ENCODE data around the gene GOLGA5. TPM values are rescaled to one million over a fixed set of nuclear protein-coding genes. Genes with fewer than 3 reads are reported as not detected.
"Not testable (repeated sequence)": the region's sequence is repeated elsewhere in the genome, so short reads cannot be mapped to it uniquely, and the experiment has no call there.

The GOLGA5 gene
- total RNA-seq, 1 donor from 2014 or later, result 32.7 TPM

- DNase-seq, result not testable (repeated sequence)
These were observed 26.4 kb downstream of the GOLGA5 start for GRCh38 chr14:92820536-92820840.

DNA sequence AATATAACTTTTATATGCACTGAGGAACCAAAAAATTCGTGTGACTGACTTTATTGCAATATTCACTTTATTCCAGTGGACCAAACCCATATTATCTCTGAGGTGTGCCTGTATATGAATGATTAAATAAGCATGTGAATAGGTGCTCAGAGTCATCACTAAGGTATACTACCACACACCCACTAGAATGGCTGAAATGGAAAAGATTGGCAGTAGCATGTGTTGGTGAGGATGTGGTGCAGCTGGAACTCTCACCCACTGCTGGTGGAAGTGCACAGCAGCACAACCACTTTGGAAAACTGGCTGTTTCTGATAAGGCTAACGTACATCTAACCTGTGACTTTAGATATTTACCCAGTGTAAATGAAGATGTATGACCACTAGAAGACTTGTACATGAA, 36.8 kb downstream of the GOLGA5 start:
- DNase-seq, result no peak

- no peak for DNase-seq
These were observed 38.1 kb downstream of the GOLGA5 start for GRCh38 chr14:92832137-92832700.

GRCh38 chr14:92841930-92842329, 47.8 kb downstream of the GOLGA5 start:
- DNase-seq, result no peak

- no peak for DNase-seq
These were observed 50.1 kb downstream of the GOLGA5 start for GRCh38 chr14:92844204-92844603.

DNA sequence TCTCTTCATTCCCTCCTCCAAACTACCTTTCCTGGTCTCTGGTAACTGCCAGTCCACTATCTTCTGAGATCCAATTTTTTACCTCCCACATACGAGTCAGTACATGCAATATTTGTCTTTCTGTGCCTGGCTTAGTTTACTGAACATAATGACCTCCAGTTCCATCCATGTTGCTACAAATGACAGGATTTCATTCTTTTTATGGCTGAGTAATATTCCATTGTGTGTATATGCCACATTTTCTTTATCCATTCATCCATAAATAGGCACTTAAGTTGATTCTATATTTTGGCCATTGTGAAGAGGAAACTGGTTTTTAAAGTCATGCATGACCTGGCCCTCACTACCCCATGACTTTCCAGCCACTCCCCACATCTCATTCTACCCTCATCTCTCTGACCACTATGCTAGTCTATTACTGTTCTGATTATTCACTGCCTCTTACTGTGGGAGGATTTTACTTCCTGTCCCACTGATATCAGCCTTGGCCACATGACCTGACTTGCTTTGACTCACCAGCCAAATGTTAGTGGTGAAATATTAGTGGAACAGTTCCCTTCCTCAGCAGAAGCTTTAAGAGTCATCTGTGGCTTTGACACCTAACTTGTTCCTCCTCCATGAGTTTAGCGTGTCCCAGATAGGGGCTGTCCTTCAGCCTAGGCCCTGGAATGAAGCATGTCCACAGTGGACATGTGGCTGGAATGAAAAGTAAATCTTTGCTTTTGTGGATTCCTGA, 52.2 kb downstream of the GOLGA5 start:
- no peak for DNase-seq

DNA sequence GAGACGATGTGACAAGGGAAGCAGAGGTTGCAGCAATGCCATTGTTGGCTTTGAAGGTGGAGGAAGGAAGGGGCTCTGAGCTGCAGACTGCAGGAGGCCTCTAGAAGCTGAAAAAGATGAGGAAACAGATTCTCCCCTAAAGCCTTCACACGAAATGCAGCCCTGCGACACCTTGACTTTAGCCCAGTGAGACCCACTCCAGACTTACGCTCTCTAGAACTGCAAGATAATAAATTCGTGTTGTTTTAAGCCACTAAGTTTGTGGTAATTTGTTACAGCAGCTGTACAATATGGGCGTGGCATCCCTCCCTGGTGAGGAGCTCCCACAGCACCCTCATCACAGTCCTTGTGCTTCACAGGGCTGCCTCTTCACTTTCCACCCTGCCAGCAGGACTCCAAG, 53.2 kb downstream of the GOLGA5 start:
- DNase-seq, result no peak

DNA sequence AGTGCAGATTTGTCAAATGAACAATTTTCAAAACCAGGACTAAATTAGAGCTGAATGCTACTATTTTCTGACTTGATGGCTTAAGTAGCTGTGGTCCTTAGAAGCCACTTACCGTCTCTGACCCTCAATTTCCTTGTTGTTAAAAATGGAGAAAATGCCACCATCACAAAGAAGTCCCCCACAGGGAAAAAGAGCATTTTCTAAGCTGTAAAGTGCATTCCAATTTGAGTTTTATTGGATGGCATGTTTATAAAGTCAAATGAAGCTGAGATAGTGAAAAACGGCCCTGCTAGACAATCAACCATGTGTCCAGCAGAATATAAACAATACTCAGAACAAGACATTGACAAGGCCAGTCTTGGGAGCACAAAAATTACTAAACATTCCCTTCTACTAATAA, 53.6 kb downstream of the GOLGA5 start:
- DNase-seq, result no peak

DNA sequence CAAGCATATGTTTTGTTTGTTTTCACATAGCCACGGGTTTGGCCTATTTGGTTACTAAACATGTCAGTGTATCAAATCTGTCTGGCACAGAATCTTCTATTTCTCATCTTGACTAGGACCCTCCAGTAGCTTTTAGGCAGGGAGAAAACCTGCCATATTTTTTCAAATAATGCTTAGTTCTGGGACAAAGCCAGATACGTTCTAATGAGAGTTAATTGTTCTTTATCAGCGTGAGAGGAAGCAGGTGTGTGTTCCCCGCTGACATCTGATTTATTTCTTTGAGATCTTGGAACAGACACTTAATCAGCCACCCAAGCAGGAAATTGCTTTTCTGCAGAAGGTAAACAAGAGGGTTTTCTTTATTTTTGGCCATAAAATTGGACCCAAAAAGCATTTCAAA, 54.8 kb downstream of the GOLGA5 start:
- DNase-seq, result peak; percentile 24

- no peak for DNase-seq
These were observed 56.4 kb downstream of the GOLGA5 start for GRCh38 chr14:92850492-92850891.

GRCh38 chr14:92853136-92853535, 59.0 kb downstream of the GOLGA5 start:
- DNase-seq, result not testable (repeated sequence)

GRCh38 chr14:92860049-92860840, 66.1 kb downstream of the GOLGA5 start:
- DNase-seq, result no peak

DNA sequence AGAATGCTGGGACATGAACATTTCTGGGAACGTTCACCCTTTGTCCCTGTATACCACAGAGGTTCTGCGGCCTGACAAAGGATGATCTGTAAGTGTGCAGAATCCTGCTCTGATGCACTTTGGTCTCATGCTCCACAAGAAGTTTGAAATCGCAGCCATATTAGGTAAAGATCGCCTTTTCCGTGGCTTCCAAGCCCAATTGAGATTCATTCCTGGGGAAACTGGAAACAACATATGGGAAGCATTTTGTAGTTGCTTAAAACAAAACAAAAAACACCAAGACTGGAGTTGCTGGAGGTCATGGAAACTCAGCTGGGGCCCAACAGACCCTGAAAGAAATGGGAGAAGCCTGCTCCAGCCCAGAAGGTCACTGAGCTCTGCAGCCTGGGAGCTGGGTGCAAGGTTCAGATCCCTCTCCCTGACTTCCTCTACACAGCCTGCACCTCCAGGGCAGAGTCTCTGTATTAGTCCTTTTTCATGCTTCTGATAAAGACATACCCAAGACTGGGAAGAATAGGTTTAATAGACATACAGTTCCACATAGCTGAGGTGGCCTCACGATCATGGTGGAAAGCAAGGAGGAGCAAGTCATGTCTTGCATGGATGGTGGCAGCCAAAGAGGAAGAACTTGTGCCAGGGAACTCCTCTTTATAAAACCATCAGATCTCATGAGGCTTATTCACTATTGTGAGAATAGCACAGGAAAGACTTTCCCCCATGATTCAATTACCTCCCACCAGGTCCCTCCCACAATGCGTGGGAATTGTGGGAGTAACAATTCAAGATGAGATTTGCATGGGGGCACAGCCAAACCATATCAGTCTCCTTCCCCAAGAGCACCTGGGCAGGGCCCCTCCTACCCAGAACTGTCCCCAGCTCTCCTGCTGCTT, 68.0 kb downstream of the GOLGA5 start:
- DNase-seq, result no peak

DNA sequence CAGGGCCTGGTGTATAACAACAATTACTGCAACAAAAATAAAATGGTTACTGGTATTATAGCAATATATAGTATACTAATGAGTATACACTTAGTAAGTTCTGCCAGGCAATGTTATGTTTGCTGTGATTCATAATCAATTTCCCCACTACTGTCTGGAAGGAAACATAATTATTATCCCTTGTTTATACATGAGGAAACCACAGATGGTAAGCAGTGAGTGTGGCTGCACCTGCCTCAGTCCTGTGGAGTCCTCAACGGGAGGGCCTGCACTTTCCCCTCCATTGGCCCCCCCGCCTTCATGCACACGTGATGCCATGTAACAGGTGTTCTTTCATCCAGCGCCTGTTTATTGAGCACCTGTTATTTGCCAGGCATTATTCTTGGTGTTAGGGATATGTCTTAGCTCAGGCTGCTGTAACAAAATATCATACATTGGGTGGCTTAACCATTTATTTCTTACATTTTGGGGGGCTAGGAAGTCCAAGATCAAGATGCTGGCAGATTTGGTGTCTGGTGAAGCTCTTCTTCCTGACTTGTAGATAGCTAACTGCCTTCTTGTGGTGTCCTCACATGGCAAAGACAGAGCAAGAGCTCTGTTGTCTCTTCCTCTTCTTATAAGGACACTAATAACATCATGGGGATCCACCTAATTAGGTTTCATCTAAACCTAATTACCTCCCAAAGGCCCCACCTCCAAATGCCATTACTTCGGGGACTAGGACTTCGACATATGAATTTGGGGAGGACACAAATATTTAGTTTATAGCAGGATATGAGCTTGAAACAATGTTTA, 69.4 kb downstream of the GOLGA5 start:
- DNase-seq, result no peak

- DNase-seq, result no peak
These were observed 71.6 kb downstream of the GOLGA5 start for GRCh38 chr14:92865674-92866073.

GRCh38 chr14:92866181-92866752, 72.2 kb downstream of the GOLGA5 start:
- DNase-seq, result no peak

DNA sequence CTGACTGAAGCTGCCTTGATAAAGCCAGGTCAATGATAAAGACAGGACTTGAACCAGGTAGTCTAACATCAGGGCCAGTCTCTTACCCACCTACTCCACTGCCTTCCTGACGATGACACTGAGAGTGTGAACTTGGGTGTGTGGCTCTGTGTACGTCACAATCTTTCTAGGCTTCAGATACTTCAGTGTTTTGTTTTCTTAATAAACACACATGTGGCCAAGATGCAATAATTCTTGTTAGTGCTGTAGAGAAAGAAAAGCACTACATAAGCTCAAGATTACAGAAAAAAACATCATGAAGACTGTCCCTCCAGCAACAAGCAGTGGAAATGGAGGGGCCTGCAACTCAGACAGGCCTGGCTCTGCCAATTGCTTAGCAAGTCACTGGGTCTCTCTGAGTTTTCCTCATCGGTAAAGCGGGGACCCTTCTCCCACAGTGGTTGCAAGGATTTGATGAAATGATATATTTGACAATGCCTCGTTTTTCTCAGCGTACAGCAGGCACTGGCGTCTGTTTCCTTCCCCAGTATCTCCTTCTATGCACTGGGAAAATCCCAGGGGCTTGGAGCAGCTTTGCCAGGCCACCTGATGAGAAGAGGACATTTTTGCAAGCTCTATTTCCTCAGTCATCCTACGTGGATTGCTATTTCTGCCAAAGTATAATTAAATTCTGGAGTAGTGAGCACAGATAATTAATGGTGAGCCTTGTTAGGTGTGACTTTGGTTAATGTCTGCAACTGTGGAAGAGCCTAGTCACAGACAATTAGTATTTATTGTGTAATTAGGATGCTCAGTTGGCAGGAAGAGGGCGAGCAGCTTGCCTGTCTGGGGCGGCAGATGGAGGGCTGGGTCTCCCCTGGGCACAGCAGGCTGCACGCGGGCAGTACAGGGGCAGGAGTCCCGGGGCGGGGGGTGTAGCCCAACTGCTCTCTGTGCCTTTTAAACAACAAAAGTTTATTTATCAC, 73.1 kb downstream of the GOLGA5 start:
- DNase-seq, result no peak

DNA sequence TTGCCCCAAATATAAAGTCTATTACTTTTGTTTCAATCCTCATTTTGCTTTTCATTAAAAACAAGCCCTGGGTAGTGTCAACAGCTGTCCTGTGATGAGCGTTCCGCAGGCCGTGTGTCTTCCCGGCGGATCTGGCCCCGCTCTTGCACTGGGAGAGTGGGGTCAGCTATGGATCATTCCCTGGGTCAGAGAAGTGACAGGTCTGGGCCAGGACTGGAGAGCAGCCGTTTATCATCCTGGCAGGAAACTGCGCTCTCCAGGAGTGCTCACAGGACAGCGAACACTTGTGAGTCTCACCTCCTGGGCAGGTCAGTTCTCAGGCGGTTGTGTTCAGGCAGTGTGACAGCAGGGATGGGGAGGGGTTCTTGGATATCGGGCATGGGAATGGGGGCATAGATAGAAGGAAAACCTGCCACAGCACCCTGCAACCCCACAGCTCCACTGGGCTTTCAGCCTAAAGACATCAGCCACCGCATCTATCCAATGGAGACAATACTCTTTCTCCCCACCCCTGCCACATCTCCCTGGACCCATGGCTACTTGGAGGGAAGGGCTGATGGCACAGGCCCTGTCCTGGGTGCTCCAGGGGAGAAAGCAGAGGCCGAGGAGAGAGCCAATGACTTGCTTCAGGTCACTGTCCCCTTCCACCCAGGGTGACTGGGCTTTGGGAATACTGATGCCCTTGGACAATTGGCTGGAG, 81.0 kb downstream of the GOLGA5 start:
- DNase-seq, result no peak

GRCh38 chr14:92877757-92878431, 83.8 kb downstream of the GOLGA5 start:
- no peak for DNase-seq
